KOPT-K1 (cell line): ENCODE measurements around the gene IL23R.

Source experiments
- H3K27ac ChIP-seq: fragments of 200-600 bp; sonication (generic); 2 replicates; pipeline ENCODE4 v1.5.1; 2016; ENCODE audit warnings: antibody characterized with exemption, mild to moderate bottlenecking, low read depth, low read length; ENCODE audit not compliant: poor library complexity, severe bottlenecking
- H3K36me3 ChIP-seq: fragments of 200-600 bp; sonication (generic); 2 replicates; pipeline ENCODE4 v1.5.1; 2017; ENCODE audit warnings: antibody characterized with exemption, mild to moderate bottlenecking, low read length, moderate library complexity; ENCODE audit not compliant: insufficient read depth
- H3K9me3 ChIP-seq: fragments of 200-600 bp; sonication (generic); 2 replicates; pipeline ENCODE4 v1.5.1; 2017; ENCODE audit warnings: antibody characterized with exemption, low read length, mild to moderate bottlenecking; ENCODE audit not compliant: insufficient read depth, poor library complexity, severe bottlenecking

The IL23R gene

DNA sequence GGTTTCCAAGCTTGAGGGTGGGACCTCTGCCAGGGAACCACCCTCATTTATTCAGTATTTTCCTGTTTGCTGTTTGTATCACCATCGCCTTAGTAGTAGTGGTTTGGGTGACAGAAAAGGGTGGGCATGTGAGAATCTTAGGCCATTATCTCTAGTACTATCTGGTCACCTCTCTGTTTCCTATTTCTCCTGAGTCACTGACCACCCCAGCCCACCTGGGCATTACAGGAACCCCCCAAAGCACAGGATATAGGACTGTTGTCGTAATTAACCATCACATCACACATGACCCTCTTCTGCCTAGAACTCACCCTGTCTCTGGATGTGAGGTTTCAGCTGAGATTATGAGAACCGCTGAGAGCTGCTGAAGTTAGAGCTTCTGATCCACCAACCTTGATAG is 60.4 kb downstream of the IL23R start:
- Histone ChIP-seq H3K9me3 (no peaks in the 10 kb centered on the region), H3K36me3 (no peaks in the 10 kb centered on the region), H3K27ac (no peak overlapping the region)

DNA sequence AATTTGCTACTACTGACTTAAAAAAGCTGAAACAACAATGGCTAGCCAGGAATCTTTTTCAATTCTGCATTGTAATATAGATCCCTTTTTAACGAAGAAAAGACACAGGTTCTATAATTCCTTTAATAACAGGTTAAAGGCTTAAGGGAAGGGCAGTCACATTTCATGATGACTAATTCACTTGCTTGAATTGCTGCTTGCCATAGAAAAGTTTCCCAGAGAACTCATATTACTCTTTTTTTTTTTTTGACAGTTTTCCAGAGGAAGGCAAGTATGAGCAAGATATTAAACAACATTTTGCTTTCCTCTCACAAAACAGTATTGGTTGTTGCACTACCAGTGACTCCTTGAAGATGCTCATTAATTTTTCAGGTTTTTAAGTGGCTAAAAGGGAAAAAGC is 60.9 kb downstream of the IL23R start:
- Histone ChIP-seq H3K36me3 (no peaks in the 10 kb centered on the region), H3K27ac (no peak overlapping the region), H3K9me3 (no peaks in the 10 kb centered on the region)

DNA sequence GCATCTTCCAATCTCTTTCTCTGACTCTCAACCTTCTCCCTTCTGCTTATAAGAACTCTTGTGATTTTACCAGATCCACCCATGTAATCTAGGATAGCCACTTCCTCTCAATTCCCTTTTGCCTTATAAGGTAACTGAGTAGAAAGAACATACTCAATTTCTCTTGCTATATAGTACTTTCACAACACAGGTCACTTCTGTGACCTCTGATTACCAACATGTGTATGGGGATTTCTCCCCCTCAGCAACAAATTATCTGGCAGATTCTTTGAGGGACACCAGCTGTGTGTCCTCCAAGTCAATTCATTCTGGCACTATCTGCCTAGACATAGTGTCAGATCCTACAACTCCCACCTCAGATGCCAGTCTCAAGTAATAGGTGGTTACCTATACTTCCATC is 62.5 kb downstream of the IL23R start:
- H3K9me3 ChIP-seq, result no peaks in the 10 kb centered on the region
- H3K36me3 ChIP-seq, result no peaks in the 10 kb centered on the region

GRCh38 chr1:67230539-67230938 is 64.3 kb downstream of the IL23R start:
- no peaks in the 10 kb centered on the region for H3K9me3 ChIP-seq
- H3K36me3 ChIP-seq, result no peaks in the 10 kb centered on the region
- no peak overlapping the region for H3K27ac ChIP-seq

More for the DNA sequence above, 62.5 kb downstream of the IL23R start:
- H3K27ac ChIP-seq, result no peak overlapping the region

DNA sequence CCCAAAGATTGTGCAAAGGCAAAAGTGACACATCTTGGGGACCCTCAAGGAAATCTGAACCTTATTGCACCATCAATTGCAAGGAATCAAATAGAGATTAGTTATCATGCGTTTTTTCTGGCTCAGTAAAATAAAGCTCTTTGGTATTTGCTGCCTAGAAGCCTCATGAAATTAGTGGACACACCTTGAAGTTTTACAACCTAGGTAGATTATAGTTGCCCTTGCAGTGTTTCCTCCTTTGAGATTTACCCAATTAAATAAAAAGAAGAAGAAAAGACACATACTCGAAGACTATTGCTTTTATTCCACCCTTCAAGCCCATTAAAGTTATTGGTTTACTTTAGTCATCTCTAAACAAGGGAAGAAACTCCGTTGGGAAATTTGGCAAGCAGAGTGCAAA is 70.0 kb downstream of the IL23R start:
- H3K27ac ChIP-seq, result no peak overlapping the region
- H3K9me3 ChIP-seq, result no peaks in the 10 kb centered on the region
- no peaks in the 10 kb centered on the region for H3K36me3 ChIP-seq

DNA sequence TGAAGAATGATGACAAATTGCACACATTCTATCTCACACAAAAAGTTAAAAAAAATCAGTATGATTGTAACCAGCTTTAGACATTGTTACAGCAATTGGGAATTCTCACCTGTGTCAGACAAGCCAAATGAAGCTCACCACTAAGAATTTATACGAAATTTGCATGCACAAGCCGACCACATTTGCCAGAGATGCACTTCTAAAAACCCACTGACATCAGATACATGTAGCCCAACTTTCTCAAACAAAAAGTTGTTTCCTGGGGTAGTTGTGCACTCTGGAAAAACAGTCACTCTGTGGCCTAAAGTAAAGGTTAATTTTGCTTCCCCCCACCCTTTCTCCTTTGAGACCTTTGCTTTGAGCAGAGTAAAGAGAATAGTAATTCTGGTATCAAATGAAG is 73.5 kb downstream of the IL23R start:
- no peak overlapping the region for H3K27ac ChIP-seq
- no peaks in the 10 kb centered on the region for H3K9me3 ChIP-seq
- H3K36me3 ChIP-seq, result no peaks in the 10 kb centered on the region

- Histone ChIP-seq H3K27ac (no peak overlapping the region), H3K36me3 (no peaks in the 10 kb centered on the region), H3K9me3 (no peaks in the 10 kb centered on the region)
Measured at GRCh38 chr1:67241200-67241746, 75.0 kb downstream of the IL23R start.

DNA sequence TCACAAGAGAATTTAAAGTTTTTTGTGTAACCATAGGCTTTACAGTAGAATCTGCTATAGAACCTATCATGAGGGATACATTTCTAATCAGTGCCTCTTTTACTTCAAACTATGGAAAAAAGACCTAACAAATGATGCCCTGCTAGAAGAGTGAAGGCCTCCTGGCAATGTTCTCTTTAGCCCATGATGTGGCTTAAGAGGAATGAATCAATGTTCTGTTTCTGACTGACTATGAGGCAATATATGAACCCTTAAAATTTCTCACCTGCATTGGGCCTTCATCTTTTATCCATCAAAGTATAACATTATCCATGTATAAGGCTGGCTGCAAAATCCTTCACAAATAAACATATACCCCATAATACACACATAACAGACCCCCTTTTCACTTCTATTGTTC is 75.8 kb downstream of the IL23R start:
- no peak overlapping the region for H3K27ac ChIP-seq
- no peaks in the 10 kb centered on the region for H3K36me3 ChIP-seq
- H3K9me3 ChIP-seq, result no peaks in the 10 kb centered on the region

- peaks cover 31% of the 10 kb centered on the region for H3K9me3 ChIP-seq
- H3K36me3 ChIP-seq, result no peaks in the 10 kb centered on the region
- no peak overlapping the region for H3K27ac ChIP-seq
Measured at GRCh38 chr1:67250051-67250653, 83.9 kb downstream of the IL23R start.

DNA sequence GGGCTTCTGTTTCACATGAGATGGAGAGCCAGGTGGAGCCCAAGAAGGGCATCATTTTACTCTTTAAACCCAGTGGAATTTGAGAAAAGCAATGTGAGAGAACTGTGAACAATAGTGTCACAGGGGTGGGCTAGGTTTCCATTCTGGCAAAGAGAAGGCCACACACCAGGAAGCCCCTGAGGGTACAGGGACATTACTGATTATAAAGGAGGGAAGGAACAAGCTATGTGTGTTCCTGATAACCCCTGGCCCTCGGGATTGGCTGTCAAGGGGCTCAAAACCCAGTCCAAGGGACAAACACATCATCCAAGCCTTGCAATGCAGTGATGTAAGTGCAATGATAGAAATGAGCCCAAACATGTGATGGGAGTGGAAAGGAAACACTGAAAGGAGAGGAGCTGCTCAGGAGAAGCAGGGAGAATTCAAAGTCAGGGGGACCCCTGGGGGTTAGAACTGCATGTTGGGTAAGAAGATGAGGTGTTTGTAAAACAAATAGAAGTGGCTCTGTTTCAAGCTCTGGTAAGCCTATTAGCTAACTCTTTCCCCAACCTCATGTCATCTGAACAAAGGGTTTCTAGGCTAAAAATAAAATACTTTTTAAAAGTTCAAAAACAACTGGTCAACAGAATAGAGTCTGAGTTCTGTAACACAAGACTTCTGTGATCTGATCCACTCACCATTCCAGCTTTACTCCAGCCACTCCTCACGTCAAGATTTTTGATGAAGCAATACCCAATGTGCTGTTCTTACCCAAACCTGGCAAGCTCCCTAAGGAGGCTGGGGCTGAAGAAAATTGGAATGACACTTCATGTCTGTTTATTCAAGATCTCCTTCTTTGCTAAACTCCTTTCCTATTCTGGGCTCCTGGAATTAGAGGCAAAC is 90.3 kb downstream of the IL23R start:
- peaks cover under 1% of the 10 kb centered on the region for H3K9me3 ChIP-seq
- no peaks in the 10 kb centered on the region for H3K36me3 ChIP-seq
- no peak overlapping the region for H3K27ac ChIP-seq

- Histone ChIP-seq H3K27ac (no peak overlapping the region), H3K9me3 (no peaks in the 10 kb centered on the region), H3K36me3 (no peaks in the 10 kb centered on the region)
Measured at GRCh38 chr1:67257173-67257535, 90.9 kb downstream of the IL23R start.

- Histone ChIP-seq H3K9me3 (no peaks in the 10 kb centered on the region), H3K36me3 (no peaks in the 10 kb centered on the region), H3K27ac (no peak overlapping the region)
Measured at GRCh38 chr1:67261680-67262079, 95.4 kb downstream of the IL23R start.

- Histone ChIP-seq H3K27ac (no peak overlapping the region), H3K9me3 (no peaks in the 10 kb centered on the region), H3K36me3 (no peaks in the 10 kb centered on the region)
Measured at GRCh38 chr1:67262735-67263134, 96.5 kb downstream of the IL23R start.

- no peak overlapping the region for H3K27ac ChIP-seq
- H3K9me3 ChIP-seq, result no peaks in the 10 kb centered on the region
- no peaks in the 10 kb centered on the region for H3K36me3 ChIP-seq
Measured at GRCh38 chr1:67264152-67264551, 97.9 kb downstream of the IL23R start.

DNA sequence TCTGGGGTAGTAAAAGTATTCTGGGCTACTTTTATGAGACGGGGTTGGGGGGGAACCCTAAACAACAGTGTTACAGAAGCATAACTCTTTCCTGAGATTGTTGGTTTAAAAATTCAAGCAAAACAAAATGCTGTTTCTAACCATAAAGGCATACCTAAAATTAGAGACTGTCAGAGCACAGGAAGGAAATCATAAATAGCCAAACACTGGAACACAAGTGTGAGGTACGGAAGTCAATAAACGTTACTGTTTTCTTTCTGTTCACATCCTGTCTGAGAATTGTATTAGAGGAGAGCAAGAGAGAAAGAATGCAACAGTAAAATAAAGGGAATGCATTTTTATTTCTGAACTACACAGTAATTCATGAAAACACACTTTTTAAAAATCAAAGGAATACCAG is 98.6 kb downstream of the IL23R start:
- Histone ChIP-seq H3K9me3 (no peaks in the 10 kb centered on the region), H3K27ac (no peak overlapping the region), H3K36me3 (no peaks in the 10 kb centered on the region)

- Histone ChIP-seq H3K36me3 (no peaks in the 10 kb centered on the region), H3K27ac (no peak overlapping the region), H3K9me3 (no peaks in the 10 kb centered on the region)
Measured at GRCh38 chr1:67269061-67269460, 102.8 kb downstream of the IL23R start.
